ENCODE data around the gene MYO3B.

MYO3B gene

GRCh38 chr2:170455617-170456426 is 277.9 kb downstream of the MYO3B start:
- H3K4me3 ChIP-seq (ENCODE audit: low read depth, low read length), result no peak overlapping the region
- no peak for TF ChIP-seq CTCF (conservative IDR thresholded peaks at IDR 0.05; ENCODE audit: low read depth, low read length)
- no peak for DNase-seq (ENCODE audit: low read depth)

GRCh38 chr2:170456914-170457313 is 279.0 kb downstream of the MYO3B start:
- no peak for TF ChIP-seq CTCF (conservative IDR thresholded peaks at IDR 0.05; ENCODE audit: low read depth, low read length)
- DNase-seq (ENCODE audit: low read depth), result no peak
- no peak overlapping the region for H3K4me3 ChIP-seq (ENCODE audit: low read depth, low read length)

- no peak for TF ChIP-seq CTCF (conservative IDR thresholded peaks at IDR 0.05; ENCODE audit: low read depth, low read length)
- no peak for DNase-seq (ENCODE audit: low read depth)
- H3K4me3 ChIP-seq (ENCODE audit: low read depth, low read length), result no peak overlapping the region
These were observed 279.8 kb downstream of the MYO3B start for GRCh38 chr2:170457742-170458141.

- TF ChIP-seq CTCF (conservative IDR thresholded peaks at IDR 0.05; ENCODE audit: low read depth, low read length), result peak; percentile 51
These were observed 283.9 kb downstream of the MYO3B start for GRCh38 chr2:170461889-170462288.

GRCh38 chr2:170462433-170463205 is 284.7 kb downstream of the MYO3B start:
- no peak overlapping the region for H3K4me3 ChIP-seq (ENCODE audit: low read depth, low read length)
- DNase-seq (ENCODE audit: low read depth), result no peak
- TF ChIP-seq CTCF (conservative IDR thresholded peaks at IDR 0.05; ENCODE audit: low read depth, low read length), result no peak

More at GRCh38 chr2:170461889-170462288, 283.9 kb downstream of the MYO3B start:
- DNase-seq (ENCODE audit: low read depth), result peak; percentile 23
- no peak overlapping the region for H3K4me3 ChIP-seq (ENCODE audit: low read depth, low read length)

- TF ChIP-seq CTCF (conservative IDR thresholded peaks at IDR 0.05; ENCODE audit: low read depth, low read length), result no peak
These were observed 285.2 kb downstream of the MYO3B start for GRCh38 chr2:170463206-170463537.

More at GRCh38 chr2:170463206-170463537, 285.2 kb downstream of the MYO3B start:
- no peak overlapping the region for H3K4me3 ChIP-seq (ENCODE audit: low read depth, low read length)
- DNase-seq (ENCODE audit: low read depth), result no peak
